Neural crest cell (in vitro differentiated cells): ENCODE results near the gene MRPL27. TPM values are rescaled to one million over a fixed set of nuclear protein-coding genes. Genes with fewer than 3 reads are reported as not detected.

Experiments
- DNase-seq: peaks from one replicate; pipeline ENCODE4 v3.0.0; 2021; ENCODE audit warnings: low read depth, mixed read lengths, low spot score
- H3K27ac Mint-ChIP-seq: one replicate; pipeline ENCODE4 v1.8.0; 2021; ENCODE audit warnings: mild to moderate bottlenecking, mixed read lengths; ENCODE audit not compliant: unreplicated experiment
- H3K27me3 Mint-ChIP-seq: 2 replicates; pipeline ENCODE4 v1.8.0; 2021; ENCODE audit warnings: low read depth, mild to moderate bottlenecking, mixed read lengths
- H3K36me3 Mint-ChIP-seq: 2 replicates; pipeline ENCODE4 v1.8.0; 2021; ENCODE audit warnings: low read depth, mild to moderate bottlenecking, mixed read lengths
- H3K4me1 Mint-ChIP-seq: 2 replicates; pipeline ENCODE4 v1.8.0; 2021; ENCODE audit warnings: mixed read lengths
- H3K4me3 Mint-ChIP-seq: one replicate; pipeline ENCODE4 v1.8.0; 2021; ENCODE audit warnings: mild to moderate bottlenecking, mixed read lengths
- H3K9me3 Mint-ChIP-seq: 2 replicates; pipeline ENCODE4 v1.8.0; 2021; ENCODE audit warnings: mixed read lengths
- total RNA-seq: library from RNA; stranded (reverse); gene quantifications from 2 replicates; pipeline ENCODE4 v1.2.1, GENCODE V29; 2021
- TF ChIP-seq, protein P1 (sequence below): fragments of 200-600 bp; sonication (generic); conservative IDR thresholded peaks from 2 replicates; pipeline ENCODE4 v1.5.0; 2021; ENCODE audit warnings: antibody characterized with exemption, mild to moderate bottlenecking

The MRPL27 gene
- total RNA-seq, 1 donor from 2014 or later: 72.2 TPM

GRCh38 chr17:50381260-50381815, 8.4 kb upstream of the MRPL27 start:
- no peak for DNase-seq
- Mint-ChIP-seq H3K4me1 (no peaks in the 10 kb centered on the region), H3K9me3 (no peaks in the 10 kb centered on the region), H3K4me3 (no peak overlapping the region), H3K27me3 (no peaks in the 10 kb centered on the region), H3K36me3 (peaks cover 18% of the 10 kb centered on the region), H3K27ac (no peak overlapping the region)
- TF ChIP-seq, protein P1, sequence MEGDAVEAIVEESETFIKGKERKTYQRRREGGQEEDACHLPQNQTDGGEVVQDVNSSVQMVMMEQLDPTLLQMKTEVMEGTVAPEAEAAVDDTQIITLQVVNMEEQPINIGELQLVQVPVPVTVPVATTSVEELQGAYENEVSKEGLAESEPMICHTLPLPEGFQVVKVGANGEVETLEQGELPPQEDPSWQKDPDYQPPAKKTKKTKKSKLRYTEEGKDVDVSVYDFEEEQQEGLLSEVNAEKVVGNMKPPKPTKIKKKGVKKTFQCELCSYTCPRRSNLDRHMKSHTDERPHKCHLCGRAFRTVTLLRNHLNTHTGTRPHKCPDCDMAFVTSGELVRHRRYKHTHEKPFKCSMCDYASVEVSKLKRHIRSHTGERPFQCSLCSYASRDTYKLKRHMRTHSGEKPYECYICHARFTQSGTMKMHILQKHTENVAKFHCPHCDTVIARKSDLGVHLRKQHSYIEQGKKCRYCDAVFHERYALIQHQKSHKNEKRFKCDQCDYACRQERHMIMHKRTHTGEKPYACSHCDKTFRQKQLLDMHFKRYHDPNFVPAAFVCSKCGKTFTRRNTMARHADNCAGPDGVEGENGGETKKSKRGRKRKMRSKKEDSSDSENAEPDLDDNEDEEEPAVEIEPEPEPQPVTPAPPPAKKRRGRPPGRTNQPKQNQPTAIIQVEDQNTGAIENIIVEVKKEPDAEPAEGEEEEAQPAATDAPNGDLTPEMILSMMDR: no peak

DNA sequence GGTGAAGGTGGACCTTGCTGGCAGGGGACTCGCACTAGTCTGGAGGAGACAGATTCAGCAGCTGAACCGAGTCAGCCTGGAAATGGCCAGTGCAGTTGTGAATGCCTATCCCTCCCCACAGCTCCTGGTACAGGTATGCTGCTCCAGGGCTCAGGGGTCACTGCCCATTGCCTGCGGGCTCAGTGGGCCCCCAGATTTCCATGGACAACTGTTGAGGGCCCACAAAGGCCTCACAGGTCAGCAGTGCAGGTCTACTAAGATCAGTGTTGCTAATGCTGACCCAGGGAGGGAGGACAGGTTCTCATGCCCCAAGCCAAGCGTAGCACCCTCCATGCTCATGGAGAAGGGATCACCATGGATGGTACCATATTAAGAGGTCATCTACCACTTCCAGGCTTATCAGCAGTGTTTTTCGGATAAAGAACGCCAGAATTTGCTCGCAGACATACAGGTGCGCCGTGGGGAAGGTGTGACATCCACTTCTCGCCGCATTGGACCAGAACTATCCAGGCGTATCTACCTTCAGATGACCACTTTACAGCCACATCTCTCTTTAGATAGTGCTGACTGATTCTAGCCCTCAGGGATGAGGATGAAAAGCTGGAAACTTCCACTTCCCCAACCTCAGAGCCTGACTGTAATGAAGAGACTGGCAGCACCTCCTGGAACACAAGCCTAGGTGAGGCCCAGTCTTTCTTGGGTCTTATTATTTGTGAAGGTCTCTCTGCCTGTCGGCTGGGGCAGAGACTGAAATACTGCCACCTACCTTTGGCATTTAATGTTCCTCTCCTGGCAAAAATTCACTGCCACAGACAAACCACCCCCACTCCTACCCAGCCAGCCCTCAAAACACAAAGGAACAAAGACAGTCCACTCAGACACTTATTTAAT, 7.6 kb upstream of the MRPL27 start:
- Mint-ChIP-seq H3K4me3 (no peak overlapping the region), H3K36me3 (peaks cover 17% of the 10 kb centered on the region)
- TF ChIP-seq, protein P1: no peak

GRCh38 chr17:50379351-50380132, 6.6 kb upstream of the MRPL27 start:
- H3K9me3 Mint-ChIP-seq: no peaks in the 10 kb centered on the region
- TF ChIP-seq, protein P1: no peak
- H3K4me1 Mint-ChIP-seq: no peaks in the 10 kb centered on the region
- no peak overlapping the region for H3K4me3 Mint-ChIP-seq
- H3K27ac Mint-ChIP-seq: no peak overlapping the region
- no peak for DNase-seq
- peaks cover 15% of the 10 kb centered on the region for H3K36me3 Mint-ChIP-seq
- H3K27me3 Mint-ChIP-seq: no peaks in the 10 kb centered on the region

More for the DNA sequence above, 7.6 kb upstream of the MRPL27 start:
- no peaks in the 10 kb centered on the region for H3K27me3 Mint-ChIP-seq
- H3K4me1 Mint-ChIP-seq: no peaks in the 10 kb centered on the region
- no peaks in the 10 kb centered on the region for H3K9me3 Mint-ChIP-seq
- DNase-seq: no peak
- H3K27ac Mint-ChIP-seq: no peak overlapping the region

- H3K9me3 Mint-ChIP-seq: no peaks in the 10 kb centered on the region
- H3K27me3 Mint-ChIP-seq: no peaks in the 10 kb centered on the region
- DNase-seq: no peak
- H3K36me3 Mint-ChIP-seq: peaks cover 13% of the 10 kb centered on the region
- peaks cover 27% of the 10 kb centered on the region for H3K4me1 Mint-ChIP-seq
- H3K4me3 Mint-ChIP-seq: peak overlapping the region; percentile 69
- TF ChIP-seq, protein P1: no peak
- no peak overlapping the region for H3K27ac Mint-ChIP-seq
These were observed 3.0 kb upstream of the MRPL27 start for GRCh38 chr17:50375858-50376538.

- no peak for DNase-seq
- TF ChIP-seq, protein P1: no peak
- peak overlapping the region; percentile 98 for H3K4me3 Mint-ChIP-seq
- H3K27me3 Mint-ChIP-seq: no peaks in the 10 kb centered on the region
- no peaks in the 10 kb centered on the region for H3K9me3 Mint-ChIP-seq
- peaks cover 27% of the 10 kb centered on the region for H3K4me1 Mint-ChIP-seq
- no peak overlapping the region for H3K27ac Mint-ChIP-seq
- peaks cover 10% of the 10 kb centered on the region for H3K36me3 Mint-ChIP-seq
These were observed 721 bp upstream of the MRPL27 start for GRCh38 chr17:50373705-50374104.
